ENCODE data around the gene JAG2. TPM values are rescaled to one million over a fixed set of nuclear protein-coding genes. Genes with fewer than 3 reads are reported as not detected.

Gene JAG2
- total RNA-seq, 6 experiments from 2014 or later = 1.1 to 3.5 (median 1.2) TPM

GRCh38 chr14:105203057-105203531, 34.5 kb upstream of the JAG2 start:
- intact Hi-C loops (cut with DNase I) = loop anchor here (5.0 to 10.0 kb wide), 2 partner anchors 82 to 149 kb away; no protein-coding TSS in a partner anchor
- TF ChIP-seq POLR2A (IDR thresholded peaks at IDR 0.05) = no peak
- TF ChIP-seq CTCF (IDR thresholded peaks at IDR 0.05) = peak; percentile 90 to 96 (median 93)
- Histone ChIP-seq H3K27ac (no peak overlapping the region), H3K4me1 (peaks cover 0 to 22% (median 8%) of the 10 kb centered on the region in 4 donors), H3K27me3 (no peaks in the 10 kb centered on the region), H3K4me3 (no peak overlapping the region), H3K36me3 (no peaks in the 10 kb centered on the region), H3K9me3 (no peaks in the 10 kb centered on the region)
- WGBS (ENCODE audit: insufficient coverage, low coverage, low lambda C conversion rate, missing lambda C conversion rate) = 20% methylated on average over 2 of the region's 18 CpGs
- peak; percentile 75 to 83 (median 82) for DNase-seq
- peak; percentile 46 to 58 (median 50) for ATAC-seq

- Histone ChIP-seq H3K27me3 (no peaks in the 10 kb centered on the region), H3K9me3 (no peaks in the 10 kb centered on the region), H3K27ac (no peak overlapping the region), H3K36me3 (no peaks in the 10 kb centered on the region), H3K4me1 (peaks cover 0 to 22% (median 8%) of the 10 kb centered on the region in 4 donors), H3K4me3 (no peak overlapping the region)
- WGBS (ENCODE audit: insufficient coverage, low coverage, low lambda C conversion rate, missing lambda C conversion rate) = 20% methylated on average over 2 of the region's 20 CpGs
- no peak for ATAC-seq
- TF ChIP-seq CTCF (IDR thresholded peaks at IDR 0.05) (no peak), POLR2A (IDR thresholded peaks at IDR 0.05) (no peak)
- intact Hi-C loops (cut with DNase I) = loop anchor here (5.0 to 10.0 kb wide), 2 partner anchors 83 to 150 kb away; no protein-coding TSS in a partner anchor
- DNase-seq = no peak
Measured at GRCh38 chr14:105201925-105202513, 33.4 kb upstream of the JAG2 start.

- Histone ChIP-seq H3K4me3 (no peak overlapping the region), H3K36me3 (no peaks in the 10 kb centered on the region), H3K27ac (no peak overlapping the region), H3K27me3 (peaks cover 0 to 4% of the 10 kb centered on the region in 2 donors), H3K9me3 (no peaks in the 10 kb centered on the region), H3K4me1 (peaks cover 0 to 22% (median 8%) of the 10 kb centered on the region in 4 donors)
- intact Hi-C loops (cut with DNase I) = loop anchor here (5.0 to 10.0 kb wide), 2 partner anchors 83 to 151 kb away; no protein-coding TSS in a partner anchor
- TF ChIP-seq CTCF (IDR thresholded peaks at IDR 0.05) = peak; percentile 2 to 24 (median 16)
- no peak for TF ChIP-seq POLR2A (IDR thresholded peaks at IDR 0.05)
- ATAC-seq = no peak
- DNase-seq = no peak
- WGBS (ENCODE audit: insufficient coverage, low coverage, low lambda C conversion rate, missing lambda C conversion rate) = 16% methylated on average over 8 of the region's 28 CpGs
Measured at GRCh38 chr14:105201156-105201924, 32.8 kb upstream of the JAG2 start.

- H3K9me3 ChIP-seq = no peaks in the 10 kb centered on the region
- no peak overlapping the region for H3K27ac ChIP-seq
- no peak for ATAC-seq
- H3K4me3 ChIP-seq = no peak overlapping the region
- no peak for DNase-seq
- H3K27me3 ChIP-seq = peaks cover 0 to 7% of the 10 kb centered on the region in 2 donors
- peaks cover 0 to 20% (median 9%) of the 10 kb centered on the region in 4 donors for H3K4me1 ChIP-seq
- no peaks in the 10 kb centered on the region for H3K36me3 ChIP-seq
- intact Hi-C loops (cut with DNase I) = loop anchor here (5.0 to 10.0 kb wide), 2 partner anchors 84 to 152 kb away; no protein-coding TSS in a partner anchor
- WGBS (ENCODE audit: insufficient coverage, low coverage, low lambda C conversion rate, missing lambda C conversion rate) = 65% methylated on average over 10 of the region's 16 CpGs
- TF ChIP-seq CTCF (IDR thresholded peaks at IDR 0.05) = no peak
- no peak for TF ChIP-seq POLR2A (IDR thresholded peaks at IDR 0.05)
Measured at GRCh38 chr14:105200641-105201040, 32.1 kb upstream of the JAG2 start.
